GM19328 (cell line): Measurements from ENCODE around the gene CDCP1.
"Not testable (repeated sequence)": the region's sequence is repeated elsewhere in the genome, so short reads cannot be mapped to it uniquely, and the experiment has no call there.

Experiments used
- ATAC-seq: cut with Tn5 transposase; IDR thresholded peaks from one replicate; pipeline ENCODE4 v1.9.1; 2021; ENCODE audit warnings: mild to moderate bottlenecking, moderate library complexity; ENCODE audit not compliant: unreplicated experiment

CDCP1 gene

GRCh38 chr3:45088543-45089358 lies 57.4 kb downstream of the CDCP1 start:
- ATAC-seq = no peak

GRCh38 chr3:45087155-45087554 lies 59.0 kb downstream of the CDCP1 start:
- no peak for ATAC-seq

- no peak for ATAC-seq
These were observed 61.1 kb downstream of the CDCP1 start for GRCh38 chr3:45084820-45085816.

GRCh38 chr3:45084361-45084760 lies 61.8 kb downstream of the CDCP1 start:
- no peak for ATAC-seq

GRCh38 chr3:45083023-45083422 lies 63.2 kb downstream of the CDCP1 start:
- ATAC-seq = no peak

GRCh38 chr3:45082142-45082538 lies 64.0 kb downstream of the CDCP1 start:
- no peak for ATAC-seq

- no peak for ATAC-seq
These were observed 64.6 kb downstream of the CDCP1 start for GRCh38 chr3:45081506-45082141.

GRCh38 chr3:45080824-45081223 lies 65.4 kb downstream of the CDCP1 start:
- no peak for ATAC-seq

- no peak for ATAC-seq
These were observed 66.5 kb downstream of the CDCP1 start for GRCh38 chr3:45079715-45080114.

GRCh38 chr3:45078910-45079522 lies 67.2 kb downstream of the CDCP1 start:
- no peak for ATAC-seq

GRCh38 chr3:45078256-45078655 lies 67.9 kb downstream of the CDCP1 start:
- ATAC-seq = not testable (repeated sequence)

- ATAC-seq = no peak
These were observed 70.2 kb downstream of the CDCP1 start for GRCh38 chr3:45075821-45076625.

GRCh38 chr3:45071075-45071474 lies 75.1 kb downstream of the CDCP1 start:
- ATAC-seq = no peak

GRCh38 chr3:45067941-45068340 lies 78.2 kb downstream of the CDCP1 start:
- no peak for ATAC-seq

- ATAC-seq = no peak
These were observed 78.7 kb downstream of the CDCP1 start for GRCh38 chr3:45067486-45067885.

- ATAC-seq = no peak
These were observed 79.9 kb downstream of the CDCP1 start for GRCh38 chr3:45066109-45066801.

- no peak for ATAC-seq
These were observed 80.8 kb downstream of the CDCP1 start for GRCh38 chr3:45065373-45065720.

GRCh38 chr3:45064512-45065372 lies 81.4 kb downstream of the CDCP1 start:
- ATAC-seq = no peak

GRCh38 chr3:45062697-45063070 lies 83.5 kb downstream of the CDCP1 start:
- ATAC-seq = no peak
